ENCODE results near the gene FAM9C.
"Not testable (repeated sequence)": the region's sequence is repeated elsewhere in the genome, so short reads cannot be mapped to it uniquely, and the experiment has no call there.

FAM9C gene

DNA sequence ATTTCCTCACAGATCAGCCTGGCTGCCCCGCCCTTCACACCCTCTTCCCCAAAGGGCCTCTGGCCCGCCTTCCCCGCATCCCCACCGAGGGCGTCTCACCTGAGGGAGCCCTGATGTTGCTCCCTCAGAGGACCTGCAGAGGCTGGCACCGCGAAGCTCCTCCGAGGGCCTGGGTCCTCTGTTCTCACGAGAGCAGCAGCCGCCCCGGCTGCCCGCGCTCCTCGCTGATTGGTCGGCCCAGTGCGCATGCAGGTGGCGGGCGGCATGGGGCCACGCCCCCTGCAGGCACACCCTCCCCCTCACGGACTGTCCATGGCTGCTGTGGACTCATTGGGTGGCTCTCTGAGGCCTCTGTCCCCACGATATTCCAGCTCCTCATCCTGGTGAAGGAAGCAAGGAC, at the start of gene FAM9C:
FAM9C (minus strand) TSS at position 180 of the 400 bp plus-strand sequence. CDS start 831 bp downstream, outside the sequence.
- TF ChIP-seq POLR2A (IDR thresholded peaks at IDR 0.05; ENCODE audit: low read length) = no peak
- TF ChIP-seq GATA1 (IDR thresholded peaks at IDR 0.05; ENCODE audit: low read depth, low read length) = no peak
- no peak for DNase-seq

DNA sequence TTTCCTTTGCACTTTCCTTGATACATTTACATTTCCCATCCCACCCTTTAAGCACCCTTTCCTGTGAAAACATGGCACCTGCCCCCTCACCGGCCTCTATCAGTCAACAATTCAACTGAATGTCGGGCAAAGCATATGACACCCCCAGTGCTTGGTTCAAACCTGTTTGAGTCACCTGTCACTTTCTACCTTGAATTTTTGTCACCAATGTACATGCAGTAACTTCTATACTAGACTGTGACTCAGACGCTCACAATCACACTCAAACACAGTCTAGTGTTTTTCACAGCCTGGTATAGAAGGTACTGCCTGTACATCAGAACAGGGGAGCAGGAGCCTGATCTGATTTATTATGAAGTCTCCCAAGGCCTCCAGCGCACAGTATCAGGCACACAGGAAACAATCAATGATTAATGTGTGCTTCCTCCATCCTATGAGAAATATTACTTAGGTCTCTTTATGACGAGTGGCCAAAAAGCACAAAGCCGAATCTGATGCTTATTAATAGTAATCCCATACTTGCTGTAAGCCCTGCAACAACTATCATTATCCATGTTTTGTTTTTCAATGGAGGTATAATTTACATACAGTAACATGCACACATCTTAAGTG, 49.2 kb upstream of the FAM9C start:
- no peak for DNase-seq

DNA sequence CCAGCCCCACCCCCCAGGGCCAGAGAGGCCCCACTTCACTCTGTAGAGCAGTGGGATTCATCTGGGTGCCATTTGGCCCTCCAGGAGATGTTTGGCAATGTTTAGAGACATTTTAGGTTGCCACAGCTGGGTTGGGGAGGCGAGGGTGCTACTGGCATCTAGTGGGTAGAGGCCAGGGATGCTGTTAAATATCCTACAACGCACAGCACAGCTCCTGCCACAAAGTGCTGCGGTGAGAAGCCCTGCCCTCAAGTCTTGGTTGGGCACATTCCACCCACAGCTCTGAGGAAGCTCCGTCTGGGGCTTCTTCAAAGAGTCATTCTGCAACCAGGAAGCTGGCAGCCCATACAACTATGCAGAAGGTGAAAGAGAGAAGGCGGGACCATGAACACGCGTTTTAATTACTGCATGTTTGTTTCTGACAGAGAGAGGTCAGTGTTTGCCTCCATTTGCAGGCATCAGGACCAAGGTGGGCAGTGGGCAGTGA, 48.1 kb upstream of the FAM9C start:
- no peak for DNase-seq
- TF ChIP-seq GATA1 (IDR thresholded peaks at IDR 0.05; ENCODE audit: low read depth, low read length) = no peak
- no peak for TF ChIP-seq POLR2A (IDR thresholded peaks at IDR 0.05; ENCODE audit: low read length)

More for the DNA sequence above, 49.2 kb upstream of the FAM9C start:
- TF ChIP-seq GATA1 (IDR thresholded peaks at IDR 0.05; ENCODE audit: low read depth, low read length) (no peak), POLR2A (IDR thresholded peaks at IDR 0.05; ENCODE audit: low read length) (no peak)

DNA sequence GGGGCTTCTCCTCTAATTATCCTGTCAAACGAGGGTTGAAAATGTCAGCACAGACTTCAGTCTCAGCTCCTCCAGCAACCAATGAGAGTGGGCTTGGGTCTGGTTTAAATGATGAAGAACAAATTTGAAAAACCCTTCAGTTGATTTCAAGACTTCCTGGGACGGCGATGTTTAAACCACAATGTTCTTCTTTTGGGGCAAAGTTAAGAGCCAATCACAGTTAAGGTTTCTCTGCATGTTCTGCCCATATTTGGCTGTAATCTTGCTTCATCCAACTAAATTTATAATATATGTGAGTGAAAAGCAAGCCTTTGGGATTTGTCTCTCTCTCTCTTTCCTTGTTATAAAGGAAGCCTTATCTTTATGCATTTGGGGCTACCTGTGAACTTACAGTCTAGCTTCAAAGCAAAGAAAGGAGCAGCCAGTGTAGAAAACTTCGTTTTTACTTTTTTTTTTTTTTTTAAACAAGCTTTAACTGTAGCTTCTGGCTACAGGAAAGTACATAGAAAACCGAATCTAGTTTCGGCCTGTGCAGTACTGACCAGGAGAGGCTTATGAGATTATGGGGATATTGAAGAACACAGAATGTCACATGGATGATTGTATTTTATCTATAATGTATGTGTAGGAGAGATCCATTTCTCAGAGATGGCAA, 46.8 kb upstream of the FAM9C start:
- DNase-seq = no peak
- TF ChIP-seq POLR2A (IDR thresholded peaks at IDR 0.05; ENCODE audit: low read length) = no peak
- TF ChIP-seq GATA1 (IDR thresholded peaks at IDR 0.05; ENCODE audit: low read depth, low read length) = no peak

DNA sequence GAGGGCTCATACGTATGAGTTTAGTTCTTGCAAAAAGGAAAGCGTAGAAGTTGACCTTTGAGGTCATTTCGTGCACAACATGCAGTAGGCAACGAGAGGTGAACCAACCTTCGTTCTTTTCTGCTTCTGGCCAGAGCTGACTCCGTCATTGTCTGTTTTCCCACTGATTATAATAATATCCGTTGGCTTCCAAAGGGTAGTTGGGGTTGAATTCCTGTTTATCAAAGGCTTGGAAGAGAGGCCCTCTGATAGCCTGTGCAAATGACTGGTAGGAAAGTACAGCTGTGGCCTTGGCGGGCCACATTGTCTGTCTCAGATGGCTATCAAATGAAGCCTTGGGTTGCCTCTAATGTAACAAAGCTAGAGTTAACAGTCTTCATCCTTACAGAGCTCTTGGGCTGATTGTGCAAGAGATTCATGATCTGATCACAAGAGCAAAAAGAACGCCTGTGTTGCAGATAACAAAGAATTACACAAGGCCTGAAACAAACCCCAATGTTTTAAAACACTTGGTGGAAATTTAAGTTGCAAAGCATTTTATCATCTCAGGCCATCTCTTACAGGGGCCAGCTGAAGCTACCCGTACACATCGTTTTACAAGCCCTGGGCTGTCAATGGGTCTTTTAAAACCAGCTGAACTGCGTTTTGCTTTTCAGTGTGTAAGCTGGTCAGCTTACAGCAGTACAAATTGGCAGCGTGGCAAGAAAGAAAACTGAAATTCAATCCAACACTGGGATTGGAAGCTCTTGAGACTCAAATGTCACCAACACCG, 46.1 kb upstream of the FAM9C start:
- TF ChIP-seq POLR2A (IDR thresholded peaks at IDR 0.05; ENCODE audit: low read length) (no peak), GATA1 (IDR thresholded peaks at IDR 0.05; ENCODE audit: low read depth, low read length) (no peak)
- DNase-seq = peak; percentile 2 to 24

DNA sequence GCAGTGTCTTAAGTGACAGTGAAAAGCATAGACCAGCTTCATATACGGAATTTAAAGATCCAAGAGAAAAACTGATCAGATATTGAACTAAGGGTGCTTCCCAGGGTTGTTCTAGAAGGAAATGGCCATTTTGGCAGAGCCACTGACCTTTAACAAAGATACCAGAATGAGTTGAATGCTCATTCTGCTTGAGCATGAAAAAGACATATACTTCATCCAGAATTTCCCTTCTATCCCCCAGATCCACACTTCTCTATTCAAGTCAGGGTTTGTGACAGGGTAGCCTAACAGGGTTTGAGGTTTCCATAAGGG, 45.6 kb upstream of the FAM9C start:
- TF ChIP-seq GATA1 (IDR thresholded peaks at IDR 0.05; ENCODE audit: low read depth, low read length) (no peak), POLR2A (IDR thresholded peaks at IDR 0.05; ENCODE audit: low read length) (no peak)
- DNase-seq = no peak

DNA sequence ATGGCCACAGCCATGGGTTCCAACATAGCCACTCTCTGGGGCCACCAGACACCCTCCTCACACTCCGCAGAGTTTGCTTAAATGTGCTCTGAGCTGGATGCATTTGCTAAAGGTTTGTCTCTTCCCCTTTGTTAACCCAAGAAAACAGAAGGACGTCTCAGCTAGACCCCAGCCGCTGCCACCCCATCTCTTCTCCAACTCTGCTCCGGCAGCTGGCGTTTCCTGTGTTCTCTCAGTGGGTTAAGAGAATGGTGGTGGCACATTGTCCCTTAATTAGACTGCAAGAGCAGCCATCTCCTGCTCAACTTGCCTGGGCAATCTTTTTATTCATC, 43.7 kb upstream of the FAM9C start:
- no peak for TF ChIP-seq GATA1 (IDR thresholded peaks at IDR 0.05; ENCODE audit: low read depth, low read length)
- no peak for TF ChIP-seq POLR2A (IDR thresholded peaks at IDR 0.05; ENCODE audit: low read length)
- DNase-seq = no peak

DNA sequence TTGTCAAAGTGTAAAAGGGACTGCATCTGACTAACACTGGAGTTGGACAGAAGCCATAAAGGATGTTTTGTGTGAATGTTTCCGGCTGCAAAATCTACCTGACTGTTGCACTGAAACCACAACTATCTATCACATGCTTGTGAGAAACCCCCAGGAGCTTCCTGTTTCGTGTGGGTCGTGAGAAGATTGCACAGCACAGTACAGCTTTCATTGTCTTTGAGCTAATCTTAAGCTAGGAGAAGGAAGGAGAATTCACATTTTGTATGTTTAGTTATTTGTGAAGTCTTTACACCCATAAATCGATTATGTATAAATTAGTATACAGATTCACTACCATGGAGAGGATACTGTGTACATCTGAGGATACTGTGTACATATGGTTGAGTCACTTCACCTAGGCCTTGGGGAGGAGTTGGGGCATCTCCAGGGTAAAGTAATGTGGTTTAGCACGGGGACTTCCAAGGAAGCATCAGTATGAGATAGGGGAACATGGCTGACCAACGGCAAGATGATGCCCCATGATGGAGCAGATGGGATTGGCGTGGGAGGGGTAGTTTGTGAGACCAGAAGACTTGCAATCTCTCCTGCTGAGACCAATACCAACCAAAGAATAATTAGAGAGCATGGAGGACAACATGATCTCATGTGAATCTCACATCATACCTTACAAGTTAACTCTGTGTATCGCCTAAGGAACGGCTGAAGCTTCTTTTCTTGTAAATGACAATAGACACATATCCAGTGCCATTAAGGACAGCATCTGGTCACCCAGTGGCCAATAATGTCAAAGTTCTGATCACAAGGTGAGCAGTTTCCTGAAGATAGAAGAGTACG, 43.1 kb upstream of the FAM9C start:
- TF ChIP-seq GATA1 (IDR thresholded peaks at IDR 0.05; ENCODE audit: low read depth, low read length) (no peak), POLR2A (IDR thresholded peaks at IDR 0.05; ENCODE audit: low read length) (no peak)
- no peak for DNase-seq

DNA sequence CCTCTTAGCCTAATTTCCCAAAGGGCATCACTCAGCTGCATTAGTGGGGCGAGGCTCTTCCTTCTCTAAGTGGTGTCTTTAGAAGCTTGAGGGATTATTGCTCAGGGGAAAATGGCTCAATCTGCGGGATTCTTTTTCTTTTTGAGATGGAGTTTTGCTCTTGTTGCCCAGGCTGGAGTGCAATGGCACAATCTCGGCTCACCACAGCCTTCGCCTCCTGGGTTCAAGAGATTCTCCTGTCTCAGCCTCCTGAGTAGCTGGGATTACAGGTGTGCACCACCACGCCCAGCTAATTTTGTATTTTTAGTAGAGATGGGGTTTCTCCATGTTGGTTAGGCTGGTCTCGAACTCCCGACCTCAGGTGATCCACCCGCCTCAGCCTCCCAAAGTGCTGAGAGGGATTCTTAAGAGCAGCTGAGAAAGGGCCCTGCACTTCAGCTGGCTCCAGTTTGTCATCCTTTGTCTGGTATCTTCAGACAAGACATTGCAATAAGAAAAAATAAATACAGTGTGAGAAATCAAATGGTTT, 42.4 kb upstream of the FAM9C start:
- not testable (repeated sequence) for DNase-seq

DNA sequence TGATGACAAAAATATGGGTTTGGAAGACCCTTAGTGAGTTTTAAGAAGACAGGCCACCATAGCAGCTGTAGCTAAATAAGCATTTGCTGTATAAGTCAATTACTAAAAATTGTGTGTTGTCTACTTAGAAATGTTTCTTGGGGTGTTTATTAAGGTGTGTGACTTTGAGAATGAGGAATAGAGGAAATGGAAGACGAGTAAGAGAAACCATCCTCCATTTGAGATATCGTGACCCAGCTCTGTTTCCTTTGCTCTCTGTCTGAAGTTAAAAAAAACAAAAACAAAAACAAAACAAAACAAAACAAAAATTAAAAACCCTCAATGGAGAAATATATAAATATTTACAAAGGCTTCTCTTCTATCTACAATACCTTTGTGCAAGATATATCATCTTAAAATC, 41.7 kb upstream of the FAM9C start:
- TF ChIP-seq GATA1 (IDR thresholded peaks at IDR 0.05; ENCODE audit: low read depth, low read length) (no peak), POLR2A (IDR thresholded peaks at IDR 0.05; ENCODE audit: low read length) (no peak)
- DNase-seq = no peak

DNA sequence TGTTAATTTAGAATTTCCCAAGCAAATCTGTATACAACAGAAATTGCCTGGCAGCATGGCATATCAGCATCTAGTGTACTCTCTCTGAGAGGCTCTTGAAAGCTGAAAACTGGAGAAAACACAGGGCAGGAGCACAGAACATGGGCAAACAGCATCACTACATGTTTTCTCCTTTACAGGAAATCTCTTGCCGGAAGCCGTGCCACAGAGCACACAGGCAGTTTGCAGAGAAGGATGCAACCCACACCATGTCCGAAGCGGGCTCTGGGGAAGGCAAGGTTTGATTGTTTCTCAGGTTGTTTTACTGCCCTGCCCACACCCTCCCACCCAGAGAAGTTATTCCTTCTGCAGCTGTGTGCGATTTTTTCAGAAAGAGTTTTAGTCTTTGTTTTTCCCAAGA, 41.1 kb upstream of the FAM9C start:
- no peak for DNase-seq
- TF ChIP-seq GATA1 (IDR thresholded peaks at IDR 0.05; ENCODE audit: low read depth, low read length) = no peak
- TF ChIP-seq POLR2A (IDR thresholded peaks at IDR 0.05; ENCODE audit: low read length) = no peak

DNA sequence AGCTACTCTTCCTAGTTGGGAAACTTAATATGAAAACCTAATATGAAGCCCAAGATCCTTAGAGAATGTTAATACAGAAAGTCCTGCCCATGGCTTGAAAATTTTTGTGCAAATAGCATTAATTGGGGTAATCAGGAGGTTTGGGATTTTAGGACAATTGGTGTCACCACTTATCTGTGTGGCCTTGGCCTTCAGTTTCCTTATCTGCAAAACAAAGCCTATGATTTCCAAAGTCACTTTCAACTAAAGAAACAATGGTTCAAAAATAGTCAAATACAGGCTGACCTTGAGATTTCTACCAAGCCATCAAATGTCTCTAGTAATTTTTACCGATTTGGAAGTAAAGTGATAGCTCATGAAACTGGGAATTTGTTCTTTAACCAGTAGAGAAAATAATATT, 40.2 kb upstream of the FAM9C start:
- no peak for DNase-seq

DNA sequence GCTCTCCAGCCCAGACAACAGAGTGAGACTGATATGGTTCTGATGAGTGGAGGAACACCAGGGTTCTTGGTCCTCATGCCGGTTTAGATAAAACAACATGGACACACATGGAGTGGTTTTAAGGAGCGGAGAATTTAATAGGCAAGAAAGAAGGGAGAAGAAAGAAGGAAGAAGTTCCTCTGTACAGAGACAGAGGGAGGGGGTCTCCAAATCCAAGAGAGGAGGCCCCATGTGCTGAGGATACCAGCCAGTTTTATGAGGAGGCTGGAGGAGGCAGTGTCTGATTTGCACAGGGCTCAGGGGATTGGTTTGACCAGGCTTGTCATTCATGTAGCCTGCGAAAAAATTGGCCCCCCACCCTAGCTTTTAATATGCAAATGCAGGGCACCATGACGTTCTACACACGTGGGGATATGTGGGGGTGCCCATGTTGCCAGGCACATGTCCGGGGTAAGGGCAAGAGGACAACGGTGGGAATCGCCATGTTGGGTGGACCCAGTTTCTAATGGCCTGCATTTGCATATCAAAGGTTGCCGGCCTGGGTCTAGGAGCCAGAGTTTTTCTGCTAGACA, 39.4 kb upstream of the FAM9C start:
- DNase-seq = not testable (repeated sequence)

More for the DNA sequence above, 40.2 kb upstream of the FAM9C start:
- no peak for TF ChIP-seq GATA1 (IDR thresholded peaks at IDR 0.05; ENCODE audit: low read depth, low read length)
